ENCODE results near the gene EGFLAM.

Gene EGFLAM

DNA sequence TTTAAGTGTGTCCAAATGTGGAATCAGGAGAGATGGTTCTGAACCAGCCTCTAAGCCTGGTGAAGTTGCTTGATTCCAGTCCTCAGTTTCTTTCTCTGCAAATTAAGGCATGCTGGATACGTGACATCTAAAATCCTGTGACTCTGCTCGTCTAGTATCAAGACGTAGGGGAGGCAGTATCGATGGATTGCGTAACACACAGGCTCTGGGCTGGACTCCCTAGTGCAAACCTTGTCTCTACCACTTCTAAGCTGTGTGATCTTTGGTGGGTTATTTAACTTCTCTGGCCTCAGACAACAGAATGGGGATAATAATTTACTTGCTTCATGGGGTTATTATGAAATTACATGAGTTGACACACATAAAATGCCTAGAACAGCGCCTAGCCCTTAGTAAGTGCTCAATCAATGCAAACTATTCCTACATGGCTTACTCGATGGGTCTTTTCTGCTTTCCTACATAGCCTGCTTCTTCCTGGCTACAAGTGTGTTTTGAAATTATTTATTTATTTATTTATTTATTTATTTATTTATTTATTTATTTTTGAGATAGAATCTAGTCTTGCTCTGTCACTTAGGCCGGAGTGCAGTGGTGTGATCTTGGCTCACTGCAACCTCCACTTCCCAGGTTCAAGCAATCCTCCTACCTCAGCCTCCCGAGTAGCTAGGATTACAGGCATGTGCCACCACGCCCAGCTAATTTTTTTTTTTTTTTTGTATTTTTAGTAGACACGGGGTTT lies 102.1 kb downstream of the EGFLAM start:
- TF ChIP-seq POLR2A (IDR thresholded peaks at IDR 0.05; ENCODE audit: low read depth, low read length) = no peak
- FAIRE-seq (no peak), DNase-seq (ENCODE audit: insufficient read length, low spot score) (no peak)

DNA sequence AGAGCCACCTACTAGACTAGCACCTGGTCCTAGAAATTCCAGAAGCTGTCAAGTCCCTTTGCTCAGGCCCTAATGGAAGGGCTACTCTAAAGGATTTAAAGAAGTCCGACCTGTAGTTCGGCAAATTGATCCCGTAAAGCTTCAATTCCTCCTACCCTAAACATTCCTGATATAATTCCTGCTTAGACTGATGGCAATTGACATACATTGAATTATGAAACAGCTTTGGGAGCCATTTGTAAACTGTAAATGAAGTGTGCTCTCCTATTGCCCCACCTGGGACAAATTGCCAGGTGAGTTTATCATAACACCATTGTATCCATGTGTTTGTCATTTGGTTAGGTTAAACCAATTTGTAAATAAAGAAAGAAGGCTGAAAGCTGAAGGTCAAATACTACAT lies 104.4 kb downstream of the EGFLAM start:
- FAIRE-seq (no peak), DNase-seq (ENCODE audit: insufficient read length, low spot score) (no peak)
- TF ChIP-seq POLR2A (IDR thresholded peaks at IDR 0.05; ENCODE audit: low read depth, low read length) = no peak

DNA sequence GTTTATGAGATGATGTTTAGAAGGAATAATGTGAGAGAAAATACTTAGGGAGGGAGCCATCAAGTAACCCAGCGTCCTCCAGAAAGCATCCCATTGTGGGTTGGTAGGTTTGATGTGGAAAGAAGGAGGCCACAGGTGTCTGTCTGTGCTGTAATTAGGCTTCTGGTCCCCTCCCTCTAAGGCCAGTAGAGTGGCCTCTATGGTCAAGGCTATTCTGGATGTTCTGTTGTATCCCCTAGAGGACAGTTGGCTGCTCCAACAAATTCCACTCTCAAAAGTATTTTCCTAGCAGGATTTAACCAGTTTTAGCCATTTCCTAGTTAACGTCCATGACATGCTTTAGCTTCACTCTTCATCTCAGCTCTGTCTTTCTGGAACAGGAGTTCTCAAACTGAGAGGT lies 106.5 kb downstream of the EGFLAM start:
- TF ChIP-seq POLR2A (IDR thresholded peaks at IDR 0.05; ENCODE audit: low read depth, low read length) = no peak
- no peak for DNase-seq (ENCODE audit: insufficient read length, low spot score)
- no peak for FAIRE-seq

DNA sequence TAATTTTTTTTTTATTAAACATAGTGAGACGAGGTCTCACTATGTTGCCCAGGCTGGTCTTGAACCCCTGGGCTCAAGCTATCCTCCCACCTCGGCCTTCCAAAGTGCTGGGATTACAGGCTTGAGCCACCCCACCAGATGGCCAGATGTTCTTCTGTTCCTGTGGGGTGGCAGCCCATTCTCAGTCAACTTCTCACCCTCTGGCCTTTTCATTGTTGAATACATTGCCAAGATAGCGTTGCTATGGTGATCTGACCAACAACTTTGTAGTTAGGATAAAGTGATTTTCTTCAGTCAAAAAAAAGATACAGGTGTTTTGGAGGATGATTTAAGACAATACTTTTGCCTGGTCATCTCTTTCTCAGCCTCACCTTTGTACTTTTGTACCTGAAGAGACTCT lies 109.1 kb downstream of the EGFLAM start:
- DNase-seq (ENCODE audit: insufficient read length, low spot score) = no peak
- FAIRE-seq = no peak

DNA sequence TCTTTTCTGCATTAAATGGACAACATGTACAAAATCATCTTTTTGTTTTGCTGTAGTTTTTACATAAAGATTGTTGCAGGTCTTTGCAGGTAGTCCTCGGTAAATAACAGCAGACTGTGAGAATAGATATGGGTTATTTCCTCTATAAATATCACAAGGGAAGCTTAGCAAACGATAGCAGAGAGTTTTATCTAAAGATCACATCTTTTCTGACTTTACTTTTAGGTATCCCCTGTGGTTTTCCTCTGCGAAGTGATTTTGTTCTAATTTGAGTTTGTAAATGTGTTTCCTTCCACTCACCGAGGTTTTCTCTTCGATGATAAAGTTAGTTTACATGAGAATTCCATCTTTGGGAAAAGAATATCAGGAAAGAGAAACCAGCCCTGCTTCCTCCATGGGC lies 109.6 kb downstream of the EGFLAM start:
- no peak for TF ChIP-seq POLR2A (IDR thresholded peaks at IDR 0.05; ENCODE audit: low read depth, low read length)
- DNase-seq (ENCODE audit: insufficient read length, low spot score) = no peak
- no peak for FAIRE-seq

More for the DNA sequence above, 109.1 kb downstream of the EGFLAM start:
- TF ChIP-seq POLR2A (IDR thresholded peaks at IDR 0.05; ENCODE audit: low read depth, low read length) = no peak

DNA sequence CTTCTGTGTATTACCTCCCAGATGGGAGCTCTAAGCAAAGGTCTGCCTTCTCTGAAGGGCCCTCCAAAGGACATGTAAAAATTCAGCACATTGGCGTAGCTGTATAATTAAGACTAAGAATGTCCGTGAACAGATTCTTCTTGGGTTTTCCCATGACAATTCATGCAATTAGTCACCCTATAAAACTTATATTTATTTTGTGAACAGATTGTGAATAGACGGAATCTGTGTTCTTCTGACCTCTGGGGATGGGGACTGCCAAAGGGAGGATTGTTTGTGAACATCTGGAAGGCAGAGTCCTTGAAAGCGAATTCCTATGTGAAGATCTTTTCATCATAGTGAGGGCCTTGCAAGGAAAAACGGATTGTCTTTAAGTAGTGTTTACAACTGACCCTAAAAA lies 111.3 kb downstream of the EGFLAM start:
- FAIRE-seq = no peak
- DNase-seq (ENCODE audit: insufficient read length, low spot score) = no peak
- no peak for TF ChIP-seq POLR2A (IDR thresholded peaks at IDR 0.05; ENCODE audit: low read depth, low read length)

DNA sequence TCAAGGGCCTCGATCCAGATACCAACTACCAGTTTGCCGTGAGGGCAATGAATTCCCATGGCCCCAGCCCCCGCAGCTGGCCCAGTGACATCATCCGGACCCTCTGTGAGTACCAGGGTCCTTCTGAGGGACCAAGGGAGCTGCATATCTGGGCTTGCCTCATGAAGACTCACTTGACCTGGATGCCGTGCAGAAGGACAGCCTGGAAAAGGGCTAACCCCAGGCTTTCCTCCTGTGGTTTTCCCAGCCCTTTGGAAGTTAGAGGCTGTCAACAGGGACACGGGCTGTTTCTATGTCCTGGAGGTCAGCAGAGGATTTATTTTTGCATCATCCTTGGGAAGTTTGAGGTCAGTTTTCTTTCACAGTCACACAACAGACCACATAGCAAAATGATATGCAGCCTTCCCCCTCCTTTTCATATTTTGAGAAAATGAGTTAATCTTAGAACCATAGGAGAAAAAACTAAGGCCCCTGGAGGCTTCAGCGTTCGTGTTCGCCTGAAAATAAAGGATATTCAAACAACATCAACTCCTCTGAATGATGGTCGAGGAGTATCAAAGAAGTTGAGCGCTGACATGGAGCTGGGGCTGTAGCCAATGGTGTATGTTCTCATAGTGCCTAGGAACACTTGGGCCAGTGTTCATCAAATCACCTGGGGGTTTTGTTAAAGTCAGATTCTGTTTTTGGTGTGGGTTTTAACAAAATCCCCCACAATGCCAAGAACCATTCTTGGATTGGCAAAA lies 112.2 kb downstream of the EGFLAM start:
- FAIRE-seq = no peak
- DNase-seq (ENCODE audit: insufficient read length, low spot score) = no peak
- no peak for TF ChIP-seq POLR2A (IDR thresholded peaks at IDR 0.05; ENCODE audit: low read depth, low read length)

DNA sequence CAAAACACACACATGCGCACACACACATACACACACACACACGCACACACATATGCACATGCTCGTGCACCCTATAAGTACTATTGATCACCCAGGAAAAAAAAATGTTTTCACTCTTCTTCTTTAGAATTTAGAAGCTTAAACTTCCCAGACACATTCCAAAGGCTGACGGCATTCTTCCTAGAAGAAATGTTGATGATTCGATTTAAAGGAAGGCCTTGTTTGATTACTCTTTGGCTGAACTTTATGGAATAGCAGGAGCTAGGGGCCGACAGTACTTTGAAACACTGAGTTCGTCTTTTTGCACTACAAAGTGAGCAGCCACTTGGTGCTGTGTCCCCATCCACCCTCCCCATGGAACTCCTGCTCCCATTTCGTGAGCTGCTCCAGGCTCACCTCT lies 113.2 kb downstream of the EGFLAM start:
- no peak for DNase-seq (ENCODE audit: insufficient read length, low spot score)
- FAIRE-seq = no peak
- TF ChIP-seq POLR2A (IDR thresholded peaks at IDR 0.05; ENCODE audit: low read depth, low read length) = no peak

DNA sequence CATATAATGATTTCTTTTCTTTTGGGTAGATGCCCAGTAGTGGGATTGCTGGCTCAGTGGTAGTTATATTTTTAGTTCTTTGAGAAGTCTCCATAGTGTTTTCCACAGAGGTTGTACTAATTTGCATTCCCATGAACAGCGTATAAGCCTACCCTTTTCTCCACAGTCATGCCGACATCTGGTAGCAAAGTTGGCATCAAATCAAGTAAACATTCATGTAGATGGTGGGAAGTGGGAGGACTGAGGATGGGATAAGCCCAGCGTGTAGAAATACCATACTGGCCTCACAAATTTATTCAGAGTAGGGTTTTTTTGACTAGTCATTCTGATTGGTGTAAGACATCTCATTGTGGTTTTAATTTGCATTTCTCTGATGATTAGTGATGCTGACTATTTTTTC lies 115.4 kb downstream of the EGFLAM start:
- DNase-seq (ENCODE audit: insufficient read length, low spot score) = no peak
- FAIRE-seq = no peak

DNA sequence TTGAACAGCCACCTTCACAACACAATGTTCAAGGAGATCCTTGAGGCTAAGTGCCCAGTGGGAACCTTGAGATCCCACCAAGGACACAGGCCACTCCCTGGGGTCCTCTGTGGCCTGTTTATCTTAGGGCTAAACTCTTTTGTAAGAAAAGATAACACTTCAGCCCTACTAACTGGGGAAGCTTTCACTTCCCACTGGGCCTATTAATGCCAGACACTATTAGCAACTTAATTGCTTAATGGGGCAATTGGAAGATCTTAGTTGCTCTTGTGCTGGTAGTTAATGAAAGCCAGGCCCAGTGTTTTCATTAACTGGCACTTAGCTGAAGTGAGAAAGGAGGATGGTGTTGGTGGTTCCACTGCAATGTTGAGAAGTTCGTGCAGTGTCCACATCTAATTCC lies 117.1 kb downstream of the EGFLAM start:
- TF ChIP-seq POLR2A (IDR thresholded peaks at IDR 0.05; ENCODE audit: low read depth, low read length) = no peak
- DNase-seq (ENCODE audit: insufficient read length, low spot score) (no peak), FAIRE-seq (no peak)

More for the DNA sequence above, 115.4 kb downstream of the EGFLAM start:
- TF ChIP-seq POLR2A (IDR thresholded peaks at IDR 0.05; ENCODE audit: low read depth, low read length) = no peak

DNA sequence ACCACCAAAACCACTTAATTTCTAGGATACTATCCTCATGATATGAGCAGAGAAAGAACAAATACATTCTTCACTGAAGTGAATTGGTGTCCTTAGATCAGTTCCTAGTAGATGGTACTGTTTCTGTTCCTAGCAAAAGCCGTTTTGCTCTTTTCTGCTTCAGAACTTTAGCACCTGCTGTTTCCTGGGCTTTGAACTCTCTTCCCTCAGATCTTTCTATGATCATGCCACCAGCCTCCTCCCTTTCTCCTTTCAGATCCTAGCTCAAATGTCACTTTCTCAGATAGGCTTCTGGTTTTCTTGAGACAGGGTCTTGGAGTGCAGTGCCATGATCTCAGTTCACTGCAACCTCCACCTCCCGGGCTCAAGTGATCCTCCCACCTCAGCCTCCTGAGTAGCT lies 118.0 kb downstream of the EGFLAM start:
- no peak for FAIRE-seq
- TF ChIP-seq POLR2A (IDR thresholded peaks at IDR 0.05; ENCODE audit: low read depth, low read length) = no peak

DNA sequence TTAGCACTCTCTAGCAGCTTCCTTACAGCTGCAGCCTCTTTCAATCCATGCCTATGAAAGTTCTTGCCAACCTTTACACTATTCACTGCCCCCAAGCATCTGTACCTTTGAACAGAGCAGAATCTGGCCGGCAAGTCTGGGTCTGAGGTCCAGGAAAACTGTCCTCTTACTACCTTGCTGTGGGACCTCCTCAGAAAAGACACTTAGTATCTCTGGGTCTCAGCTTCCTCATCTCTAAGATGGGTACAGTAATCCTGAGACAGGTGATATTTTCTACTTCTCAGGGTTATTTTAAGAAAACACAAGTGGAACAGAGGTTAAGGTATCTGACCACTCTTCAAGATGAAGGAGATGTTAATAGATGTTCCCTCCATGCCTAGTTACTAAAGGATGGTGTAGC lies 120.2 kb downstream of the EGFLAM start:
- DNase-seq (ENCODE audit: insufficient read length, low spot score) = no peak
- FAIRE-seq = no peak
- no peak for TF ChIP-seq POLR2A (IDR thresholded peaks at IDR 0.05; ENCODE audit: low read depth, low read length)

More for the DNA sequence above, 118.0 kb downstream of the EGFLAM start:
- DNase-seq (ENCODE audit: insufficient read length, low spot score) = no peak

DNA sequence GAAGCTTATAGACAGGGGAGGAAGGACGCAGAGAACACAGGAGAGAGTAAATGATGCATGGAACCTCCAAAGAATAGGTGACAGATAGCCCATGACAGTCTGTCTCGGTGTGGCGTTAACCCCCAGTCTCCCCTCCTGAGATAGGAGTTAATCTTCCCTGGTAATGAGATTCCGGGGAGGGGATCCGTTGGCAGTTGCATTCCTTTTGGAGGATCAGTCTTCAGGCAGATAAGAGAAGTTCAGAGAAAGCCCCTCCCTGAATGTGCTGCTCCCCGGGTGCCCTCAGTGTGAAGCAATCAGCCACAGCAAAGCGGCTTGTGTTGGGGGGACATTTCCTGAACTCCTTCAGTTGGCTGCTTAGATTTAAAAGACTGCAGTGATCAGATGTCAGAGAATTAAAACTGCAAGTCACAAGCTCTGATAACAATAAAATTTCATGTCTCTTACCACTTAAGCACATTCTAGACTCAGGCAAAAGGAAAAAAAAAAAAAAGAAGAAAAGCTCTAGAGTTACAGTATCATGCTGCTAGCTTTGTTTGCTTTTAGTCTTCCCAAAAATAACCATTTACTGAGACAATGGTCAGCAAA lies 121.1 kb downstream of the EGFLAM start:
- no peak for FAIRE-seq
- no peak for TF ChIP-seq POLR2A (IDR thresholded peaks at IDR 0.05; ENCODE audit: low read depth, low read length)
- DNase-seq (ENCODE audit: insufficient read length, low spot score) = no peak

DNA sequence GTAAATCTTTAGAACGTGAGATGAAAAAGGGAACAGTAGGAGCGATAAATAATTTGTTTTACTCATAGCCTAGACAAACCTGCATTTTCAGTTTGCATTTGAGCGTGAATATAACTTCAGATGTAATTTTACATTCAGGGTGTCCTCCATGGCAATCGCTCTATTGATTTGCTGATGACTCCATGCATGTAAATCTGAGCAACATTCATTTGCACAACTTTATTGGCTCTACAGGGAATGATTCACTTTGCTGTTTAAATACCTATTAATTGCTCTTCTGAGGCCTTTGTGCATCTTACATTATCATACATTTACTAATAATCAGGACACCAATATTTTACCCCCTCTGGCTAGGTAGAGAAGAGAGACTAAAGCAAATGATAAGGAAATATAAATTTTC lies 122.2 kb downstream of the EGFLAM start:
- no peak for DNase-seq (ENCODE audit: insufficient read length, low spot score)
- FAIRE-seq = no peak

DNA sequence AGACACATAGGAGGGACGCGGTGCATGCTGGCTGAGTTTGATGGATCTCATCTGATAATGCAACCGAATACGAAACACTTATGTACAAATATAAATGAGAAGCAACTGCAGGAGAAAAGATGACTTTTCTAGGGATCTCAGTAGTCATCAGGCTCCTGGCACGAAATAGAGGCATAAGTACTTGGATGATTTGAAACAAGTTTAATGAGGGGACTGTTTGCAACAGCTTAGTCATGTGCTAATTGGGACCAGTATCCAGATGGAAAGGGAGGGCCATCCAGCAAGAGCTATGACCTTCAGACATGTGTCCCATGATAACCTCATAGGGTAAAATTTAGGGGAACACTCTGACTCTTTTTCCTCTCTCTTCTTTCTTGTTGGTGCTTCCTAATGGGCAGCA lies 123.0 kb downstream of the EGFLAM start:
- no peak for FAIRE-seq
- TF ChIP-seq POLR2A (IDR thresholded peaks at IDR 0.05; ENCODE audit: low read depth, low read length) = no peak
- no peak for DNase-seq (ENCODE audit: insufficient read length, low spot score)

More for the DNA sequence above, 122.2 kb downstream of the EGFLAM start:
- no peak for TF ChIP-seq POLR2A (IDR thresholded peaks at IDR 0.05; ENCODE audit: low read depth, low read length)
